BJ (cell line): Measurements from ENCODE around the gene ABCC3. TPM values are rescaled to one million over a fixed set of nuclear protein-coding genes. Genes with fewer than 3 reads are reported as not detected.

Experiments
- CTCF ChIA-PET: fragments of 350-600 bp; formaldehyde crosslinking; extraction: SDS; loops from one replicate; lab custom pipeline; 2021; ENCODE audit warnings: antibody characterized with exemption, inconsistent platforms; lab: Yijun Ruan, JAX
- POLR2A ChIA-PET: fragments of 300-600 bp; sonication (Branson Sonifier 250); formaldehyde crosslinking; extraction: SDS; loops from one replicate; lab custom pipeline; 2021; ENCODE audit warnings: antibody characterized with exemption; lab: Charles Lee
- DNase-seq: peaks from one replicate; pipeline ENCODE4 v3.0.0-alpha.2; 2011; ENCODE audit warnings: low read depth
- H3K27me3 ChIP-seq: 2 replicates; pipeline ENCODE4 v1.6.0; 2011; ENCODE audit warnings: low read length; ENCODE audit not compliant: control insufficient read depth, insufficient read depth
- H3K36me3 ChIP-seq: 2 replicates; pipeline ENCODE4 v1.5.1; 2011; ENCODE audit warnings: low read length; ENCODE audit not compliant: control insufficient read depth, insufficient read depth
- H3K4me3 ChIP-seq: 2 replicates; pipeline ENCODE4 v1.5.1; 2011; ENCODE audit warnings: low read depth, mild to moderate bottlenecking, control low read depth, low read length
- polyA plus RNA-seq: library from polyadenylated mRNA; depleted of rRNA; stranded (reverse); fragments of >200 nt; gene quantifications from 2 replicates; pipeline ENCODE4 v1.2.3, GENCODE V29; 2011; rRNA removed
- small RNA-seq: library from RNA; depleted of rRNA; stranded (forward); fragments of <200 nt; gene quantifications from one replicate; pipeline ENCODE3, GENCODE V24; 2012; ENCODE audit warnings: low replicate concordance, low read depth; ENCODE audit not compliant: insufficient read length
- TF ChIP-seq, protein P1 (sequence below): IDR thresholded peaks from 2 replicates; pipeline ENCODE4 v1.5.1; 2011; ENCODE audit warnings: low read depth, mild to moderate bottlenecking, control low read depth, inconsistent platforms, low read length, moderate library complexity; ENCODE audit not compliant: insufficient read depth

The ABCC3 gene
- polyA plus RNA-seq, 1 experiment: 56.4 TPM

GRCh38 chr17:50739098-50739497 lies 104.4 kb downstream of the ABCC3 start:
- no peak overlapping the region for H3K4me3 ChIP-seq
- ChIA-PET POLR2A (no interaction called here), CTCF (interaction anchor here (1.3 kb wide), 1 partner anchor 44 kb away, joined by 3 read pairs; no protein-coding TSS in a partner anchor)
- no peak for DNase-seq
- TF ChIP-seq, protein P1, sequence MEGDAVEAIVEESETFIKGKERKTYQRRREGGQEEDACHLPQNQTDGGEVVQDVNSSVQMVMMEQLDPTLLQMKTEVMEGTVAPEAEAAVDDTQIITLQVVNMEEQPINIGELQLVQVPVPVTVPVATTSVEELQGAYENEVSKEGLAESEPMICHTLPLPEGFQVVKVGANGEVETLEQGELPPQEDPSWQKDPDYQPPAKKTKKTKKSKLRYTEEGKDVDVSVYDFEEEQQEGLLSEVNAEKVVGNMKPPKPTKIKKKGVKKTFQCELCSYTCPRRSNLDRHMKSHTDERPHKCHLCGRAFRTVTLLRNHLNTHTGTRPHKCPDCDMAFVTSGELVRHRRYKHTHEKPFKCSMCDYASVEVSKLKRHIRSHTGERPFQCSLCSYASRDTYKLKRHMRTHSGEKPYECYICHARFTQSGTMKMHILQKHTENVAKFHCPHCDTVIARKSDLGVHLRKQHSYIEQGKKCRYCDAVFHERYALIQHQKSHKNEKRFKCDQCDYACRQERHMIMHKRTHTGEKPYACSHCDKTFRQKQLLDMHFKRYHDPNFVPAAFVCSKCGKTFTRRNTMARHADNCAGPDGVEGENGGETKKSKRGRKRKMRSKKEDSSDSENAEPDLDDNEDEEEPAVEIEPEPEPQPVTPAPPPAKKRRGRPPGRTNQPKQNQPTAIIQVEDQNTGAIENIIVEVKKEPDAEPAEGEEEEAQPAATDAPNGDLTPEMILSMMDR: no peak
- peaks cover 16% of the 10 kb centered on the region for H3K36me3 ChIP-seq
- H3K27me3 ChIP-seq: no peaks in the 10 kb centered on the region

Small RNAs within 50 kb of the gene (small RNA-seq; reads per million reads assigned to genes)
- gene RF00019: not detected

Other genes starting within 250 kb of the ABCC3 start
- gene LRRC59, start 237.4 kb upstream of the ABCC3 start, polyA plus RNA-seq: 110 and 119 TPM in 2 replicates
- gene ACSF2, start 208.7 kb upstream of the ABCC3 start, polyA plus RNA-seq: 19.9 and 25.4 TPM in 2 replicates
- not detected in 2 replicates for gene CHAD, start 166.0 kb upstream of the ABCC3 start, polyA plus RNA-seq
- gene RSAD1, start 156.0 kb upstream of the ABCC3 start, polyA plus RNA-seq: 17.5 and 22.6 TPM in 2 replicates
- 0.54 and 0.67 TPM in 2 replicates for gene MYCBPAP, start 126.4 kb upstream of the ABCC3 start, polyA plus RNA-seq
- not detected in 2 replicates for gene EPN3, start 102.1 kb upstream of the ABCC3 start, polyA plus RNA-seq
- 27.7 and 46.4 TPM in 2 replicates for gene SPATA20, start 87.7 kb upstream of the ABCC3 start, polyA plus RNA-seq
- gene CACNA1G, start 74.2 kb upstream of the ABCC3 start, polyA plus RNA-seq: 0.01 and 0.02 TPM in 2 replicates
- gene ANKRD40, start 73.0 kb downstream of the ABCC3 start, polyA plus RNA-seq: 19.0 and 29.5 TPM in 2 replicates
- 55.6 and 63.2 TPM in 2 replicates for gene LUC7L3, start 84.7 kb downstream of the ABCC3 start, polyA plus RNA-seq
- gene ANKRD40CL, start 132.6 kb downstream of the ABCC3 start, polyA plus RNA-seq: not detected in 2 replicates
- gene WFIKKN2, start 200.7 kb downstream of the ABCC3 start, polyA plus RNA-seq: not detected in 2 replicates
- 16.1 and 16.8 TPM in 2 replicates for gene TOB1, start 231.5 kb downstream of the ABCC3 start, polyA plus RNA-seq